RPMI8226 (cell line): ENCODE data around the gene DRGX.

Experiments
- DNase-seq: peaks from one replicate; pipeline ENCODE4 v3.0.0-alpha.2; 2015

Gene DRGX

DNA sequence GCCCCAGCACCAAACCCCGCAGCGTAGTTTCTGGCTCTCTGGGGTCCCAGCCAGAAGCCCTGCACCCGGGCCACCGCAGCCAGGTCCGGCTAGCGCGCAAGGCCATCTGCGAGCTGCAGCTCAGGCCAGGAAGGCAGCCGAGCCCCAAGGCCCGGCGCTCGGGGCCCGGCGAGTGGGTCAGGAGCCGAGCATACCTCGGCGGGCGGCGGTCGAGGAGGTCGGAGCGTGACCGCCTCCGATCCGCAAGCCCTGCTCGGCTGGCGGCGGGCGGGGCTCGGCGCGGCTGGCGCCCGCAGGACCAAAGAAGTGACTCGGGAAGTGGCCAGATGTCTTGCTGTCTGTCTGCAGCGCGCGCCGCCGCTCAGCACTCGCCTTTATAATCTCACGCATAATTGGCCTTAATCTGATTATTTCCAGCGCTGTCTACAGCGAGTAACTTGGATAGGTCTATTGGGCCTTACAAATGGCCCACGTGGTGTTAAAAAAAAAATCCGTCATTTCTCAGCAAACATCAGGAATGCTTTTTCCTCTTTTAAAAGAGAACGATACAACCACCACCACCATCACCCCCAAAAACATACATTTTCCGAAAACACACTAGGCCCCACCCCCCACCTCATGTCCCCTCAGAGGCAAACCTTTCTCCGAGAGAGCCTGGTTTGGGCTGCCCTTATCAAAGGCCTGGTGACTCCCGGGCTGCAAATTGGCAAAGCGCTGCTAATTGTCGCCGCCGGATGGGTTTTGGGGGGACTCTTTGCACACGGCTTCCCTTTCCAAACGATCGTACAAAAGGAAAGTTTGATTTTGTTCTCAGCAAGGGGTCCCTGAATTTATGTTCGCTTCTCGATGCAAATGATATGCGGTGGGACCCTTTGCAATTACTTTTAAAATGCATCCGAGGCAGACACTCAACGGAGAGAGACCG, at the start of gene DRGX:
DRGX (minus strand) TSS at position 349 of the 925 bp plus-strand sequence. CDS start 649 bp downstream, outside the sequence.
- DNase-seq = no peak

DNA sequence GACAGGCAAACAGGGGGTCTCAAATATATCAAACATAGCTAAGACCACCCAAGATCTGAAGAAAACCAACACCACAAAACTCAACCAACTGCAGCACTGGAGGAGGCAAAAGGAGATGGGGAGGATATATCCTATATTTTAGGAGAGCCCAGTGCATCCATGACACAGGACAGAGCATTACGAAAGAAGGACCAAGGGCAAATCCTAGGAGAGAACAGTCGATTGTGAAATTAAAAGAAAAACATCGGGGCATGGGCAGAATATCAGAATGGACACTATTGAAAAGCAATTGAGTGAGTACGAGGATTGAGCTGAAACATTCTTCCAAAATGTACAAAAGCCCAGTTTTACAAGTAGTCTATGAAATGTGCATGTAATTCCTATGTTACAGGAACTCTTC, 48.5 kb upstream of the DRGX start:
- DNase-seq = no peak

DNA sequence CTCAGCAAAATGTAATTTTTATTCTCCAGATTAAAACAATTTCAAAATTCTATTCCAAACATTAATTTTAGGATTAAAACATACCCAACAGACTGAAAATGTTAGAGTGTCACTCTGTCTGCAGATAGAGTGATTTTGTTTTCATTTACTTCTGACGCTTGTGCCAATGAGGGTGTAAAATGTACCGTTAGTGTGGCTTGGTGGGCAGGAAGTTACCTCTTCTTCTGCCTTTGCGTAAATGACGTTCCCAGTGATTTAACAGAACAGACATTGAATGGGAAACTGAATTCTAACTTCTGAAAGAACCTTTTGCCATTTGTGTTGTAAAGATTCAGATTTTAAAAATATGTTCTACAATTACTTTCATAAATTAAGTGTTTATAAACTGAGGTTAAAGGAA, 47.0 kb upstream of the DRGX start:
- no peak for DNase-seq

DNA sequence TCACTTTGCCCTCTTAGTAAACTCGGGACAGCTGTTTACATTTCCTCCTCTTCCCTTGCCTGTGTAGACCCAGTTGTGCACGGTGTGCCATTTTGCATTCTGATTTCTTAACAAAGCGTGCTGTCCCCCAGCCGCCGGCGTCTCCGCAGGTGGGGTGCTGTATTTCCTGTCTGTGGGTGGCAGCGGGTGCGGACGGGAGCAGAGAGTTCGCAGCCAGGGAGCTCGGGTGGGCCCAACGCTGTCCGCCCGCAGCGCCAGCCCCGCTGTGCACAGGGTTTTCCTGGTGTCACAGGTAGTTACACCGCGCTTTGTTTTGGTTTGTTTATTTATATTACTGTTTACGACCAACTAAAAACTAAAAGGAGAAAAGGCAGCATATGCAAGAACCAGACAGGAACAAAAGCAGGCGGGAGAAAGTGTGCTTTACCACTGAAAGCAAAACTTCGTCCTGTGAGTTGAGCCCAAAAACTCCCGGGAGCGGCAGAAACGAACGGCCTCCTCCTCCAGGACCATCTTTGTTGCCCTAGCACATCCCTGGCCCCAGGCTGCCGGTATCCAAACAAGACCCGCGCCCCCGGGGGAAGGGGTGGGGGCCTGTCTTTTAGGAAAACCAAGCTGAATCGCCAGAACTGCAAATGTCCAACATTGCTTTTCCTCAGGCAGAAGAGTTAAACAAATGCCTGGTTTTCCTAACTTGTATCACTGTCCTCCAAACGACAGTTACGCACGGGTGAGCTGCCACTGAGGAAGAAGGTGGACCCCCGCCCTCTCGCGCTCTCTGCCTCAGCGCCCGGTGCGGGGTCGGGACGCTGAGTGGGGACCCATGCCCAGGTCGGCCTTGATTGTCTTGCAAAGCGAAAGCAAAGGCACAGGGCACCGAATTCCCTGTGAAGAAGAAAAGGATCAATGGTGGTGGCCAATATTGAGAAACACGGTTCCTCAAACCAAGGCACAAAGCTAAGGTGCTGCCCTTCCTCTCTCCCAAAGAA, 45.9 kb upstream of the DRGX start:
- no peak for DNase-seq

DNA sequence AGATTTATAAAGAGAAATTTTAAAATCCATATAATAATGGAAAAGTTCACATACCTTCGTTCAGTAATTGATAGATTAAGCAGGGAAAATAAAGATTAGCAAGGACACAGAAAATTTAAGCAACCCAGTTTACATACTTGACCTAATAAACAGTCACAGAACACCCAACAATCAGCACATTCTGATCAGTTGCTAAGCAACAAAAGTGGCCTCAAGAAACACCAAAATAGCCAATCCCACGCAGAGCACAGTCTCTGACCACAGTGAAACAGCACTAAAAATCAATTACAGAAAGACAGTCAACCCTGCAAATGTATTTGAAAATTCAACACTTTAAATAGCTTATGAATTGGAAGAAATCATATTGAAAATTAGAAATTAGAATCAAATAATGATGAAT, 39.3 kb upstream of the DRGX start:
- DNase-seq = no peak

DNA sequence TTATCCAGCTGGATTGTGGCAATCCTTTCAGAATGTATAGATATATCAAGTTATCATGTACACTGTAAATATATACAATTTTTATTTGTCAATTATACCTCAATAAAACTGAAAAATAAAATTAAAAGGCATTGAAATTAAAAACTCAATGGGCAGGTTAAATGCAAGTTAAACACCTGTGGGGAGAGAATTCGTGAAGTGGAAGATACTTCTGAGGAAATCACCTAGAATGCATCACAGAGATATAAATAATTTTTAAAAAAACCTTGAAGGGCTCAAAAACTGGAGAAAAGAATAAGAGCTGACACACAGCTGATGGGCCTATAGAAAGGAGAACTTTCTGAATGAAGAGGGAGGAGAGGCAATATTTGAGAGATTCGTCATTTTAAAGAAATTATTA, 37.2 kb upstream of the DRGX start:
- DNase-seq = no peak

DNA sequence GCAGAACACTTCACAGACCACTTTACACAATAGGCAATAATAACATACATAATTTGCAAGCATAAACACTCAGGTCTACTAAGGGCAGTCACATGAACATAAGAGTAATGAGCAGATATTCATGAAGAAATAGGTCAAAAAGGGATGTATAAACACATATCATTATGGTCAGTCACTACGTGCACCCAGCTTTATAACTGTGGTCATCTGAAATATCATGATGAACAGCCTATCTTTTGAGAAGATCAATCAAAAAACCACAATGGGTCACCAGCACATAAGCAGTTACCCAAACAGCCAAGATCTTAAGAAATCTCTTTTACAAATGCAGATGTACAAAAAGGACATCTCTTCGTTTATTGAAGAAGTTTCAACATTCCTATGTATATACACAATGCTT, 35.5 kb upstream of the DRGX start:
- no peak for DNase-seq

DNA sequence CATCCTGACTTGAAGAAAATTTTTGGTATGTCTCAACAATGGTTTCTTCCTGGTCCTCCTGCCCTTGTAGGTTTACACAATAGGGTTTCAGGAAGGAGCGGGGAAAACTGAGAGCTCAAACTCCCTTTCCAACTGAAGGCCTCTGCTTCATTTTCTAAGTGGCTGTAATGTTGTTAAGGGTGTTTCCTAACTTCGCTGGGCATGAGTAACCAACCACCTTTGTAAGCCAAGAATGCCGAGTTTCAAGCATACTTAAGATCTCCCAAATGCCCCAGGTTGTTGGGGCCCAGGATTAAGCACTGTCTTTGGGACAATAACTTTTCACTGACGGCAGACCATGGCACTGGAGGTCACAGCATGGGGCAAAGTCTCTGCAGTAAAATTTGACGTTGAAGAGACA, 33.6 kb upstream of the DRGX start:
- no peak for DNase-seq

DNA sequence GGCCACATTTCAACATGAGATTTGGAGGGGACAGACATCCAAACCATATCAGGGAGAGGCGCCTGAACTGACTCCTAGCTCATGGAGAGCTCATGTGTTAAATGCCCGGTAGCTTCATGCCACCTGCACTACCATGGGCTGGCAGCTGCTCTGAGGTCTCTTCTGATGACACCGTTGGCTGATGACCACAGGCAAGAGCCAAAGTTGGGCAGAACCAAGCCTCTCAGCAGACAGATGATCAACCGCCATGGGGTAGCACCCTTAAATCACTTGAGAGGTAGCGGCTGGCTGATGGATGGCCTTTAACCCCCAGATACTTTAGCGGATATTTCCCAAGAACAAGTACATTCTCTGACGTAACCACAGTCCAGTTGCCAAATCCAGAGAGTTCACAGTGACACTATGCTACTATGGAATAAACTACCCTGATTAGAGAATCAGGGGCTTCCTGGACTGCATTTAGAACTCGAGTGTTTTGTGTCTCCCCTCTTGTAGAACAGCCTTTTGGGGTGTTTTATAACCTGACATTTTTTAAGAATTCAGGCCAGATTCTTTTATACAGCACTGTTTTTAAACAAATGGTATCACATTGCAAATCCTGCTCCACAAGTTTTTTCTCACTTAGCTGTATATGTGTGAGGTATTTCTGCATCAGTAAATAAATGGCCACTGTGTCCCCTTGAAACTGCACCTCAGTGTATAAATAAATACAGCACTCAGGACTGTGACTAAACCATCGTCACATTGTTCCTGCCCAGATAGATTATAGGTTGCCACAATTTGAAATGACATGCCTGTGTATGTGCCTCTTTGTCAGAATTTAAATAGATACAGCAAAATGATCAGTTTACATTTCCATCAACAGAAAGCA, 30.8 kb upstream of the DRGX start:
- DNase-seq = no peak

DNA sequence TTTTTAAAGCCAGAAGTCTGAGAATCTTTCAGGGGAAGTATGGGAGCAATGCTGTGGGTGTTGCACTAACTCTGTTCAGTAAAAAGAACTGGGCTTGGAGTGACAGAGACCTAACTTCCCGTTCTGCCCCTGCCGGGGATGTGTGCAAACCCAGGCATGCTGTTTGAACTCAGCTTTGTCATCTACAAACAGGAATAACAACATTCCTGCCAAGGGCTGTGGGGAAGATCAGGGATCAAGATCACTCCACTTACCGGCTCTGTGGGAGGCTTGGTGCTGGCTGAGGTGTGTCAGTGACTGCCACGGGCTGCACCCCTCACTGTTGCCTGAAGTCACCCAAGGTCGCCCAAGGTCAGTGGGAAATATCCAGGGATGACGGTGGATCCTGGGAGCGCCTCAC, 23.1 kb upstream of the DRGX start:
- DNase-seq = no peak

DNA sequence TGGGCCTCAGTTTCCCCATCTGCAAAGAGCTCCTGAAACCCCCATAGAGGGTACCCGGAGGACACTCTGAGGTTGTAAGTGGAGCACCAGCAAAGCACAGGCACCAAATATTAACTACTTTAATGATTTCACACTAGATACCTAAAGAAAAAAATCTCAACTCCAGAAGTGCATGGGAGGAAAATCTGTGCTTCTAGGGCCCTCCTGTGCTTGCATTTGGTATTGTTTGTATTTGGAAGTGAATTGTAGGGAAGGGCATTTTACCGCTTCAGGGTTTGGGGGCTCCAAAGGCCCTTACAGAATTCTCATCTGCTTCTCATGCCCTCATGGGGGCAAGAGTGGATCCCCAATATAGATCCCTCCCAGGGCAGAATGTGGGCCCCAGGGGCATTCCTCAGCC, 22.4 kb upstream of the DRGX start:
- no peak for DNase-seq

DNA sequence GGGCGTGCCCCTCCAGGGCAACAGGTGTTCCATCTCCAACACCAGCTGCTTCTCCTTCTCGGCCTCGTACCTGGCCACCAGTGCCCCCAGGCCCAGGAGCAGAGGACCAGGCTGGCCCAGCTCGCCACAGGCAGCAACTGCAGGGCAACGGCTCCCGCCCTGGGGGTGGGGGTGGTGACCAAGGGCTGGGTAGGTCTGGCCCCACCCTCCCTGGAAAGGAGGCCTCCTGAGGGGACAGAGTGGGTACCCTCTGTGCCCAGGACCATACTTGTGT, 22.1 kb upstream of the DRGX start:
- no peak for DNase-seq

DNA sequence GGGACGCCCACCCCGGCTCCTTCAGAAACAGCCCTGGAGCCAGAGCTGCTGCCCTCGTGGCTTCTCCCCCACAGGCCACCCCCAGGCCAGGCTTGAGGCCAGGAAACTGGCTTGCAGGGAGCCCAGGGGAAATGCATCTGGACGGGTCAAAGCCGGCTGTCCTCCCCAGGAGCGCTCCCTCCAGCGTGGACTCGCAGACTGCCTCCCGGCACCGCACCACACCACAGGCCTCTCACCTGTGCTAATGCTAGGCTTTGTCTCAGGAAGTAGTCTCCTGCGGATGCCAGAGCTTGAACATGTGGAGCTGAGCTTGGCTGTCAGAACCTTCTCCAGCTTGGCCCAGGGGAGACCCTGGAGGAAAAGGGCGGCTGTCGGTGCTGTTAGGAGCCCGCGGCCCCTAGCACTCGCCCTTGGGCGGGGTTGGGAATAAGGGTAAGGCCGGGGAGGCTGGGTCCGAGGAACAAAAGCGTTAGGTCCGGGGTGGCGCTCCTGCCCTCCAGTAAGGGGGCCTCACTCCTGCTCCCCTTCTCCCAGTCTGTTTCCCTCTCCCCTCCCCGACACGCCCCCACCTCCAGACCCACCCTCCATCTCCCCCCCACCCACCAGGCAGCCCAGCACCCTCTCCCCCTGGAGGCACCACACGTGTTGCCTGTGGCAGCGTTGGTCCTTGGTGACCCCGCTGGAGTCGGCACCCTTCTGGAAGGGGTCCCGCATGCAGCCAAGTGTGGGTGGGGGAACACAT, 21.6 kb upstream of the DRGX start:
- DNase-seq = no peak

DNA sequence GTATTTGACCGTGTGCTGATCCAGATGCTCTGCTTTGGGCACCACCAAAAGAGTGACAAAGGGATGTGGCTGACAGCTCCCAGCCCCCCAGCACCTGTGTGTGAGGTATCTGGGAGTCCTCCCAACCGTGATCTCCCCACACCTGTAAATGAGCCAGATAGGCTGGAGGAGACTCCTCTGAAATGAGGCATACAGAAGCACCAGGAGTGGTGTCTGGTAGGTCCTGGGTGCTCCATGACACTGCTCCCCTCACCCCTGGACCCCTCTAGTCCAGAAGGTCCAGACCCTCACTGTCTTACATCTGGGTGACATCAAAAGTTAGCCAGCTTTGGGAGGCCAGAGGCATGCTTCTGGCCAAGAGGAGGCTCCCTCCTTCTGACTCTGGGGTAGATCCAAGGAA, 20.0 kb upstream of the DRGX start:
- no peak for DNase-seq

DNA sequence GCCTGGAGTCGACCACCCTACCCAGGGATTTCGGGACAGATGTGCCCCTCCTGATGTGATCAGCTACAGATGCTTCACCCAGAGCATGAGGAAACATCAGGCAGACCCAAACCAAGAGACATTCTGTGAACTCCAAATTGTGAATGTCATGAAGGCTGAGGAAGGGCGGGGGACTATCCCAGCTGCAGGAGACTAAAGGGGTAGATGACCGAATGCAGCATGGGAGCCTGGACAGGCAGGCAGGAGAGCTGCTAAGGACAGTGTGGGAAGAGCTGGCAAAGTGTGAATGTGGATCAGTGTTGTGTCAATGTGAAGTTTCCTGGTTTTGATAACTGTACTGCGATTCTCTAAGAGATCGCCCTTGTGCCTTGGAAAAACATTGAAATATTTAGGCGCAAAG, 19.2 kb upstream of the DRGX start:
- no peak for DNase-seq

DNA sequence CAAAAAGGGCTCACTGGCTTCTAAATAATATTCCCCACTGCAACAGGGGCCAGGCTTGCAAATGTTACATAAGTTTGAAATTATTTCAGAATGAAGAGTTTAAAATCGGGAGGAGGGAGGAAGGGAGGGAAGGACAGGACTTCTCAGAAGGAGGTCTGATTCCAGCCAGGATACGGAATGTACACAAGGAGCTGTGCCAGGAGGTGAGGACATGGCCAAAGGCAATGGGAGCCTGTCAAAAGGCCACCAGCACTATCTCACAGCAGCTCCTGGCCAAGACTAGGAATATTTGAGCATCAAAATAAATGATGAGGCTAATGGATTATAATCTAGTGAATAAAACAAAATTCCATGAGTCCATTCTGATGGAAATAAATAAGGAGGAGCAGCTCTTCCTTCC, 18.6 kb upstream of the DRGX start:
- DNase-seq = no peak

DNA sequence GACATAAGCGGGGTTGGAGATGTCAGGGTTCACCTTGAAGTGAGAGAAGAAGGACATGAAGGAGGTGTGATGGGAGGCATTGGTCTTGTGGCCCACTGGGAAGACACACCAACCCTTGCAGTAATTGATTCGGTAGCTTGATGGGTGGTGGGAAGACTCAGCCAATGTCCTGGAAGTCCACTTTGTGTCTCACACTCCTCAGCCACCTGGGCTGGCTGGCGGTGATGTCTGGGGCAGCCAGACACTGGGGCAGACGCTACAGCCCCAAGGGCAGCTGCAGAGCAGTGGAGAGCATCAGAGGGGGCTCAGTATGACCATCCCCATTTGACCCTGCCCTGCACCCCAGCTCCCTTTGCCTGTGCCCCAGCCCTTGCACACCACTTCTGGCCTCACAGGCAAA, 16.7 kb upstream of the DRGX start:
- DNase-seq = no peak

DNA sequence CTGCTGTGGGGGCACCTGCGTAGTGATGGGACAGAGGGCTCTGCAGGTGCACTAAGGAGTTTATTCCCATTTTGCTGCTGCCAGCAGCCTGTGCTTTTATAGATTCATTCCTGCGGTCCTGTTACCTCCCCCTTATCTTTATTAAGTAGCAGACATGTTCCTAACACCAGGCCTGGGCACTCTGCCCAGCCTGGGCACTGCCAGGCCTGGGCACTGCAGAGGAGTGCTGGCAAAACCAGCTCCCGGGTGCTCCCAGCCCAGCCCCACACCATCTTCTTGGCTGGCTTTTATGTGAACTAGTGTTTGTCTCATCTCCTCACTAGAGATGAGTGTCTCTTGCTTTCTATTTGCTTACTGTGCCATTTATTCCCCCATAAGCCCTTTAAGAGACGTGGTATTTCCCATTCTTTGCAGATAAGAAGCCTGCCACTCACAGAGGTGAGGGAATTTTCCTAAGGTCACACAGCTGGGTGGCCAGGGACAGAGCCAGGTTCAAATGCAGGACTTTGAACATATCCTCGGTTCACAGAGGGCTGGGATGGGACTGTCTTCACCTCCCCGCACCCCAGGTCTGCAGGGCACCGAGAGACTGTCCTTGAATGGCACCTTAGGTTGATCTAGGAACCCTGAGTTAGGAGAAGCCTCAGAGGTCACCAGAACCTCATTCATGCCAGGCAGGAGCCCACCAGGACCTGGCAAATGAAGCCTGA, 14.6 kb upstream of the DRGX start:
- no peak for DNase-seq

DNA sequence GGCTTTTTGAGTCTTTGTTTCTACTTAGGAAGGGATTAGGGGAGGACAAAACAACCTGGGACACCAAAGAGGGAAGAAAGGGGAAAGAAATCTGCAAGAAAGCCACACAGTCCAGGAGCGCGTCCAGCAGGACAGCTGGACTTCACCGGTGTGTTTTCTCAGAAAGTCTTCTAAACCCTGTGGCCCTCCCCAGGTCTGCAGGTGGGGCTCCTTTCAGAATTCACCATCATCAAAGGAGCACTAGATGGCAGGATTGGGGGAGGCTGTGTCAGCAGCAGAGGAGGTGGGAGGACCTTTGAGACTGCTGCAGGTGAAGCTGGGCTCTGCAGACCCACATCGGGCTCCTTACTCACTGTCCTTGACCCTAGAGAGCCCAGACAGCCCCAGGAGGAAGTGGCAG, 13.9 kb upstream of the DRGX start:
- DNase-seq = no peak

DNA sequence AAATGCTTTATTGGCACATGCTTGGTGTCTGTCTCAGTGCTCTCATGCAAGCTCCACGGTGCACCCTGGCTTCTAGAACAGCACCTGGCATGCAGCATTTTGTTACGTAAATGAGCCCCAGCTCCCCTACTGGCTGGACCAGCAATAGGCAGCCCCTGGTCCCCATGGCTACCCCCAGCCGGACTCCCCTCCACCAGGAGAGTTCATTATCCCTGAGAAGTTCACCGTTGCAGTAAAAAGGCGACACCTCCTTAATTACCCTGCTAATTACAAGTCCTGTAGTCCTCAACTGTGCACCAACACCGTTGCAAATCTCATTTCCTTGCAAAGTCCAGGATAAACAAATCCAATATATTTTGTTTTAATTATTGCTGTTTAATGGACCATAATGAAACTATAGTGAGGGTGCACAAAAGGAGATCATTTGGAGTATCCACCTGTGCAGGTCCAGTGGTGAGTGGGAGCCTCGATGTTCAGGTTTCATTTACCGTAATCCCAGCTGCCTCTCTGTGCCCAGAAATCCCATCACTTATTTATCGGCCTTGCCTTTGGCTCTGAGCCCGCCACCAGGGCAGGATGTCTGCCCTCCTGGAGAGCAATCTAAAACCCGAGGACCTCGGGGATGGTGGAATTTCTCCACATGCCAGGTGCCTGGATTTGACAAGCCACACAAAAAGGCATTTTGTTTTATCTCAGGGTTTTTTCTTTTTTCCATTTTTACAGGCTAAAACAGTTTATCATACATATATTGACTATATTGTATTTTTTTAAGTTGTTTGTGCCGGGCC, 12.8 kb upstream of the DRGX start:
- peak; percentile 20 for DNase-seq
